Naive thymus-derived CD8-positive, alpha-beta T cell (primary cell): Measurements from ENCODE around the gene GRAP2. TPM values are rescaled to one million over a fixed set of nuclear protein-coding genes. Genes with fewer than 3 reads are reported as not detected.
A peak's percentile ranks its signal among the peaks of the same experiment; 100 is the strongest.

ENCODE experiments used
- ATAC-seq, 2 donors: fragments of 150-1000 bp; cut with Tn5 transposase in 1 of 2; sonication (Bioruptor Pico), chemical (Tn5 transposase) in 1 of 2; 1 replicate in 1 of 2; 2 replicates in 1 of 2; pipeline ENCODE4 v1.10.0; 2021; ENCODE audit warnings: mild to moderate bottlenecking in 2 of 2, moderate library complexity in 2 of 2
- POLR2A ChIA-PET: fragments of 350-600 bp; sonication (Branson Sonifier 250); formaldehyde crosslinking; loops from one replicate; lab custom pipeline; 2021; ENCODE audit warnings: antibody characterized with exemption; lab: Charles Lee
- DNase-seq, 10 donors: peaks; one replicate each; pipeline versions ENCODE4 v3.0.0 to v3.0.0-alpha.2; 2020 to 2022
- H3K27ac Mint-ChIP-seq, 10 donors: one replicate each; pipeline ENCODE4 v1.8.0; 2020 to 2022; ENCODE audit warnings: mild to moderate bottlenecking in 10 of 10, mixed read lengths in 10 of 10, moderate library complexity in 4 of 10, inconsistent platforms in 1 of 10
- H3K27me3 Mint-ChIP-seq, 5 donors: one replicate each; pipeline ENCODE4 v1.8.0; 2021 to 2022; ENCODE audit warnings: mixed read lengths in 5 of 5
- H3K36me3 Mint-ChIP-seq, 3 donors: one replicate each; pipeline ENCODE4 v1.8.0; 2020 to 2022; ENCODE audit warnings: mixed read lengths in 3 of 3, mild to moderate bottlenecking in 2 of 3, inconsistent platforms in 1 of 3
- H3K4me1 Mint-ChIP-seq, 4 donors: one replicate each; pipeline ENCODE4 v1.8.0; 2021 to 2022; ENCODE audit warnings: mixed read lengths in 4 of 4
- H3K4me3 Mint-ChIP-seq, 10 donors: one replicate each; pipeline ENCODE4 v1.8.0; 2020 to 2022; ENCODE audit warnings: mild to moderate bottlenecking in 10 of 10, mixed read lengths in 10 of 10, moderate library complexity in 6 of 10, inconsistent platforms in 1 of 10
- H3K9me3 Mint-ChIP-seq, 9 donors: one replicate each; pipeline ENCODE4 v1.8.0; 2020 to 2022; ENCODE audit warnings: mixed read lengths in 9 of 9, mild to moderate bottlenecking in 3 of 9, inconsistent platforms in 1 of 9, moderate library complexity in 1 of 9
- polyA plus RNA-seq, 3 donors: library from polyadenylated mRNA; unstranded; fragments of 300-500 nt; fragmentation: Illumina TruSeq; gene quantifications; one replicate each; pipeline ENCODE4 v1.2.3, GENCODE V29; 2021
- total RNA-seq, 8 experiments: library from RNA in 2 of 8; stranded (reverse) in 2 of 8; gene quantifications; one replicate each; pipeline ENCODE4 v1.2.3 and lab custom pipeline; 2021 to 2026

Gene GRAP2
- total and polyA plus RNA-seq, 5 experiments from 2014 or later, result 88.3 to 202 (median 176) TPM

DNA sequence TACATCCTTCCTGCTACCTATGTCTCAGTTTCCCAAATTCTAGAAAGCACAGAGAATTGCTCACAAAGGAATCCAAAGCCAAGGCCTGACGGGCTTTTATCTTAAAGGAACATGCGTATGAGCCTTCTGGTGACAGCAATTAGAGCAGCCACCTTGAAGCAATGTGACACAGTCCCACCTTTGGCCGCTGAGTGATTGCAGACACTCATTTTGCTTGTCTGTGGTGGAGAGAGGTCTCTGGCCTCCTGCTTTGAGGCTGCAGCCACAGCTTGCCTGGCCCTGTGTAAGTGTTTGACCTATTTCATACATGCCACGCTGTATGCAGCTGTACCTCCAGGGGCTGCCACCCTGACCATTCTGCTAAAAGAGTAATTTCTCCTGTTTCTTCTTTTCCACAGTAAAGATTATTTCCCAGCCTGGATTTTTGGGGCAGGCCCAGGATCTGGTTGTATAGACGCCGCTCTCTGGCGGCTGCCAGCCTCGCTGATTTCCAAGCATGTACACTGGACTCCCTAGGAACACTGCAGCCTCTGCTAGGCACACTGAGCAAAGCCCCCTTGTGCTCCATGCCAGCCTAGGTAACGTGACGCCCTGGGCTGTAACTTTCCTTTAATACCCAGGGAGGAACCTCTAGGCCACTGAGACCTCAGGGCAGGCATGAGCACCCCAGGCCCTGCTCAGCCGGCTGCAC, 58.2 kb downstream of the GRAP2 start:
- Mint-ChIP-seq H3K27me3 (no peaks in the 10 kb centered on the region), H3K4me3 (peak overlapping the region in 9 of 10 donors; percentile 41 to 75 (median 46)), H3K9me3 (no peaks in the 10 kb centered on the region), H3K27ac (peak overlapping the region in 8 of 10 donors; percentile 85 to 95 (median 94)), H3K4me1 (peaks cover 46 to 92% (median 79%) of the 10 kb centered on the region in 4 donors), H3K36me3 (peaks cover 27 to 94% (median 49%) of the 10 kb centered on the region in 3 donors)
- peak in 2 of 10 donors; percentile 25 to 35 for DNase-seq
- peak; percentile 12 to 34 for ATAC-seq
- POLR2A ChIA-PET, result interaction anchor here (1.0 to 3.2 kb wide), 10 partner anchors 9 to 62 kb away, joined by 3 to 15 read pairs (median 4); no protein-coding TSS in a partner anchor

DNA sequence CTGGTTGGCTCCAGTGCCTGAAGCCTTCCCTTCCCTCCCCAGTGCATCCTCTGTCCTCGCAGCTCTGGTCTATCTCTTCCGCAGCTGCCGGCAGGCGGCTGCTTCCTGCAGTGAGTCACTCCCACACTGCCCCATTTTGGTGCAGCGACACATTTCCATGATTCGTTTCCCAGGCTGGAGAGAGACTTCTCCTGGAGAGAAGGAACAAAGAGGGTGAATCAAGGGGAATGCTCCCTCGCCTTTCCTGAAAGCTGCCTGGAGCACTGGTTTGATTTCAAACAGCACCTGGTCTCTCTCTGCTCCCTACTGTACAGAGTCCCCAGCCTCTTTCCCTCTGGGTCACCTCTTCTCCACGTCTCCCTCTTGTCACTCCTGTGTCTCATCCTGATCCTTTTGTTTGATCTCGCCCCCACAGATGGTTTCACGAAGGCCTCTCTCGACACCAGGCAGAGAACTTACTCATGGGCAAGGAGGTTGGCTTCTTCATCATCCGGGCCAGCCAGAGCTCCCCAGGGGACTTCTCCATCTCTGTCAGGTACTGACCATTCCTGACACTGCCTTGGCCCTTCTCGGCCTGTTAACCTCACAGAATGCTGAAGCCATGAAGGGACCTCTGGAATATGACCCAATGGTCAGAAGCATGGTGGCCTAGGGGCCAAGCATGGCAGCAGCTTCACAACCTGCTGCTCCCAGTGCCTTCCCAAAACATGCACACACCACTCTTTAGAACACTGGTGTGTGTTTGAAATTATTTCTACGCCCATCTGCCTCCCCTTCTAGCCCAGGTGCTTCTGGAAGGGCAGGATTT, 59.0 kb downstream of the GRAP2 start, which contains the start of gene TMA7B:
Gene TMA7B, plus strand, starts transcription at position 758 of the 808 bp plus-strand sequence. CDS start 3,978 bp downstream, outside the sequence.
- Mint-ChIP-seq H3K9me3 (no peaks in the 10 kb centered on the region), H3K27ac (peak within 1 kb of the TSS in 8 of 10 donors; percentile 85 to 95 (median 94)), H3K27me3 (no peaks in the 10 kb centered on the region), H3K4me3 (peak within 1 kb of the TSS; percentile 9 to 75 (median 49)), H3K36me3 (peaks cover 27 to 95% (median 56%) of the 10 kb centered on the region in 3 donors), H3K4me1 (peaks cover 46 to 84% (median 76%) of the 10 kb centered on the region in 4 donors)
- POLR2A ChIA-PET, result interaction anchor here (1.0 to 3.2 kb wide), 11 partner anchors 10 to 63 kb away, joined by 3 to 15 read pairs (median 4); no protein-coding TSS in a partner anchor
- ATAC-seq (peak; percentile 60 to 77), DNase-seq (peak in 7 of 10 donors; percentile 33 to 66 (median 41))

DNA sequence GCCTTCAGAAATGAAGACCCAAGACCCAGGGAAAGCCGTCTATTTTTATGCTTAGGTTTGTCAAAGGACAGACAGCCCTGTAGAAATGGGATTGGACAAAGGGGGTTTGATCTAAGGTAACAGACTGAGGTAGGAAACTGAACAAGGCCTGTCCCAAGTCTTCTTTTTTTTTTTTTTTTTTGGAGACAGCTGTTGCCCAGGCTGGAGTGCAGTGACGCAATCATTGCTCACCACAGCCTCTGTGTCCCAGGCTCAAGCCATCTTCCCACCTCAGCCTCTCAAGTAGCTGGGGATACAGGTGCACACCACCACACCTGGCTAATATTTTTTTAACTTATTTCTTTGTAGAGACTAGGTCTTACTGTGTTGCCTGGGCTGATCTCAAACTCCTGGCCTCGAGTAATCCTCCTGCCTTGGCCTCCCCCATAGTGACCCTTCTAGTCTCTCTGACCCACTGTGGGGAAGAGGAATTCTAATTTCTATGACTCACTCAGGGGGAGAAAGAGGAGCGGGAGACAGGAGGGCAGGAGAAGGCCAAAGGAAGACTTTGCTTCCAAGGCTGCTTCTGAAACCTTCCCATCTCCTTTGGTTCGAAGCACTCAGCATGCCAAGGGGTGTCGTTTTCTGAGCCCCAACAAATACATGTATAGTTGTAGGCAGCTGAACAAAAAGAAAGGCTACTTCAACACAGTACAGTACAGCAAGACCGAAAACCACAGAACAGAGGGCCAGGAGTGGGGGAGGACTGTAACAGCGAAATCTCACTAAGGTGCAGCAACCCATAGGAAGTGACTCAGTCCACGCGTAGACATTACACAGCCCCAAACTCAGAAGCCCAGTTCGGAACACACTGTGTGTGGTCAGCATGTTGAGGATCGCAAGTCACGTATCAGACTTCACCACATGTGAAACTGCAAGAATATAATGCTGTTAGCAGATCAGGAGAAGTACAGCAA, 60.2 kb downstream of the GRAP2 start:
- ATAC-seq (peak; percentile 68 to 77), DNase-seq (peak in 7 of 10 donors; percentile 32 to 68 (median 46))
- H3K4me1 Mint-ChIP-seq, result peaks cover 41 to 77% (median 68%) of the 10 kb centered on the region in 4 donors
- H3K9me3 Mint-ChIP-seq, result no peaks in the 10 kb centered on the region
- H3K36me3 Mint-ChIP-seq, result peaks cover 23 to 95% (median 55%) of the 10 kb centered on the region in 3 donors
- POLR2A ChIA-PET, result interaction anchor here (0.6 to 3.2 kb wide), 5 partner anchors 8 to 83 kb away, joined by 3 to 15 read pairs (median 4); no protein-coding TSS in a partner anchor
- H3K4me3 Mint-ChIP-seq, result peak overlapping the region in 9 of 10 donors; percentile 44 to 75 (median 48)
- H3K27ac Mint-ChIP-seq, result peak overlapping the region in 8 of 10 donors; percentile 85 to 95 (median 94)
- H3K27me3 Mint-ChIP-seq, result no peaks in the 10 kb centered on the region

DNA sequence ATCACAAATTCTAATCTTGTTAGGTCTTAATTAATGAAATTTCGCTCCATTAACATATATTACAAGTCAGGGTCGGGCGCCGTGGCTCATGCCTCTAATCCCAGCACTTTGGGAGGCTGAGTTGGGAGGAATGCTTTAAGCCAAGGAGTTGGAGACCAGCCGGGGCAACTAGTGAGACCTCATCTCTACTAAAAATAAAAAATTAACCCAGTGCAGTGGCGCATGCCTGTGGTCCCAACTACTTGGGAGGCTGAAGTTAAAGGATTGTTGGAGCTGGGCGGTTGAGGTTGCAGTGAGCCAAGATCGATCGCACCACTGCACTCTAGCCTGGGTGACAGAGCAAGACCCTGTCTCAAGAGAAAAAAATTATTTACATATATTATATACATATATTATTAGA, 61.2 kb downstream of the GRAP2 start:
- ATAC-seq (no peak), DNase-seq (no peak)
- Mint-ChIP-seq H3K36me3 (peaks cover 20 to 95% (median 57%) of the 10 kb centered on the region in 3 donors), H3K27me3 (no peaks in the 10 kb centered on the region), H3K27ac (peak overlapping the region in 8 of 10 donors; percentile 85 to 95 (median 93)), H3K9me3 (no peaks in the 10 kb centered on the region), H3K4me1 (peaks cover 46 to 68% (median 62%) of the 10 kb centered on the region in 4 donors), H3K4me3 (peak overlapping the region in 9 of 10 donors; percentile 0 to 75 (median 44))
- POLR2A ChIA-PET, result interaction anchor here (0.5 to 2.5 kb wide), 6 partner anchors 9 to 1100 kb away, joined by 3 to 9 read pairs (median 4); no protein-coding TSS in a partner anchor

DNA sequence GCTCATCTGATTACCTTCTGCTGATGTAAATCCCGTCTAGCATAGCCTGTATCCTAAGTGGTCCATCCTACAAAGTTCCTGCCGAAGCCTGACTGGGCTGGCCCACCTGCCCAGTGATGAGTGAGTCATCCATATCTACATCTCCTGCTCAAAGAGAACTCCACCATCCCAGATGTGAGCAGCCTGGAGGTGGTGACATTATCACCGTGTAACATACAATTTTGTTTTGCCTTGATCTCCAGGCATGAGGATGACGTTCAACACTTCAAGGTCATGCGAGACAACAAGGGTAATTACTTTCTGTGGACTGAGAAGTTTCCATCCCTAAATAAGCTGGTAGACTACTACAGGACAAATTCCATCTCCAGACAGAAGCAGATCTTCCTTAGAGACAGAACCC, 64.9 kb downstream of the GRAP2 start:
- no peaks in the 10 kb centered on the region for H3K27me3 Mint-ChIP-seq

DNA sequence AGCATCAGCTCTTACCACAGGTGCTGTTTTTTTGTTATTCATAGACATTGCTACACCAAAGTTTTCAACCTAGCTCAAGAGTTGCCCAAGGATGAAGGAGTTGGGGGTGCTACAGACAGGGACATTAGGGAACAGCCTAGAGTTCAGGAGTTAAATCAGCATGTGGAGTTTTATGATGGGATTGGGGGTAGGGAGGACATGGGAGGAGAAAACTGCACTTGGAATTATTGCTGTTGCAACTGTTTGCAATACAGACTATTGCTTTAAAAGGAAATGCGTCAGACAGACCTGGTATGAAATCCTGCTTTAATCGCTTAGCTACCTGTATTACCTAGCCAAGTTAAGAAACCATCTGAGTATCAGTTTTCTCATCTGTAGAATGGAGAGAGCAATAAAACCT, 65.6 kb downstream of the GRAP2 start:
- H3K27ac Mint-ChIP-seq, result peak overlapping the region; percentile 37 to 89 (median 76)
- H3K4me3 Mint-ChIP-seq, result no peak overlapping the region

More for the DNA sequence above, 64.9 kb downstream of the GRAP2 start:
- no peaks in the 10 kb centered on the region for H3K9me3 Mint-ChIP-seq
- DNase-seq (peak in 1 of 10 donors; percentile 15), ATAC-seq (no peak)
- H3K4me3 Mint-ChIP-seq, result peak overlapping the region in 2 of 10 donors; percentile 5 to 26
- POLR2A ChIA-PET, result interaction anchor here (0.6 to 1.5 kb wide), 4 partner anchors 9 to 127 kb away, joined by 3 to 4 read pairs (median 4); no protein-coding TSS in a partner anchor
- H3K4me1 Mint-ChIP-seq, result peaks cover 23 to 44% (median 34%) of the 10 kb centered on the region in 4 donors
- peaks cover 5 to 95% (median 48%) of the 10 kb centered on the region in 3 donors for H3K36me3 Mint-ChIP-seq
- peak overlapping the region in 9 of 10 donors; percentile 26 to 89 (median 71) for H3K27ac Mint-ChIP-seq

DNA sequence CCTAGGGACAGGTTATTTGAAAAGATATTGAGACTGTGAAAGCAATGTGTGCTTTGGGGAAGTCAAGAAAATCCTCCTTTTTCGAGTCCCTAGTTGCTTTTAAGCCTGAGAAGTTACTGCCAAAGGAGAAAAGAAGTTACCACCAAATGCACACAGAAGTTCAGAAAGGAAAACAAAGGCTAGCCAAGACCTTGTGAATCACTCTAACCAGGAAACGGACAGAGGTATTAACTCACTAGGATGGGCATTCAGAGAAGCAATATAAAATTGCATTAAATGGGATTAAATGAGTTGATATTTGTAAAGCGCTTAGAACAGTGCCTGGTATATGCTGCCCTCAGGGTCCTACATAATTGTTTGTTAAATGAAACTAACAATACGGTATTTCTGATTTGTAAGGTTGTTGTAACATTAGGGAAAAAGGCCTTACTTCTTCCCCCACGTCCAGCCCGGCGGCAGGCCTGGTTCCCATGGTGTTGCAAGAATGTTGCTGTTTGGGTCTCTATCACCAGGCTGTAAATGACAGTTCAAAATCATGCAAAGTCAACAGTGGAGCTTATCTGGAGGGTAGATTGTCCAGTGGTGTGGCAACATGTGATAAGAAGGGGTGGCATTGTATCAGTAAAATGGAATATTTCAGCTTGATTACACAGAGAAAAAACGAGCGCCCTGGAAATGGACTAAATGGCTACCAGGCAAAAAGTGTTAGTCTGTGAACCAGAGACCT, 66.4 kb downstream of the GRAP2 start:
- DNase-seq, result no peak
- H3K36me3 Mint-ChIP-seq, result peaks cover 5 to 96% (median 49%) of the 10 kb centered on the region in 3 donors
- H3K27ac Mint-ChIP-seq, result peak overlapping the region in 9 of 10 donors; percentile 55 to 88 (median 73)
- H3K9me3 Mint-ChIP-seq, result no peaks in the 10 kb centered on the region
- POLR2A ChIA-PET, result interaction anchor here (0.6 to 1.2 kb wide), 3 partner anchors 9 to 426 kb away, joined by 3 to 4 read pairs (median 3); no protein-coding TSS in a partner anchor
- peaks cover 16 to 38% (median 23%) of the 10 kb centered on the region in 4 donors for H3K4me1 Mint-ChIP-seq
- H3K4me3 Mint-ChIP-seq, result no peak overlapping the region
- H3K27me3 Mint-ChIP-seq, result no peaks in the 10 kb centered on the region
- no peak for ATAC-seq

More for the DNA sequence above, 65.6 kb downstream of the GRAP2 start:
- H3K27me3 Mint-ChIP-seq, result no peaks in the 10 kb centered on the region
- H3K9me3 Mint-ChIP-seq, result no peaks in the 10 kb centered on the region
- H3K36me3 Mint-ChIP-seq, result peaks cover 5 to 95% (median 49%) of the 10 kb centered on the region in 3 donors
- DNase-seq (no peak), ATAC-seq (no peak)
- POLR2A ChIA-PET, result interaction anchor here (0.6 to 1.5 kb wide), 3 partner anchors 10 to 127 kb away, joined by 3 to 4 read pairs (median 4); no protein-coding TSS in a partner anchor
- peaks cover 18 to 40% (median 27%) of the 10 kb centered on the region in 4 donors for H3K4me1 Mint-ChIP-seq

DNA sequence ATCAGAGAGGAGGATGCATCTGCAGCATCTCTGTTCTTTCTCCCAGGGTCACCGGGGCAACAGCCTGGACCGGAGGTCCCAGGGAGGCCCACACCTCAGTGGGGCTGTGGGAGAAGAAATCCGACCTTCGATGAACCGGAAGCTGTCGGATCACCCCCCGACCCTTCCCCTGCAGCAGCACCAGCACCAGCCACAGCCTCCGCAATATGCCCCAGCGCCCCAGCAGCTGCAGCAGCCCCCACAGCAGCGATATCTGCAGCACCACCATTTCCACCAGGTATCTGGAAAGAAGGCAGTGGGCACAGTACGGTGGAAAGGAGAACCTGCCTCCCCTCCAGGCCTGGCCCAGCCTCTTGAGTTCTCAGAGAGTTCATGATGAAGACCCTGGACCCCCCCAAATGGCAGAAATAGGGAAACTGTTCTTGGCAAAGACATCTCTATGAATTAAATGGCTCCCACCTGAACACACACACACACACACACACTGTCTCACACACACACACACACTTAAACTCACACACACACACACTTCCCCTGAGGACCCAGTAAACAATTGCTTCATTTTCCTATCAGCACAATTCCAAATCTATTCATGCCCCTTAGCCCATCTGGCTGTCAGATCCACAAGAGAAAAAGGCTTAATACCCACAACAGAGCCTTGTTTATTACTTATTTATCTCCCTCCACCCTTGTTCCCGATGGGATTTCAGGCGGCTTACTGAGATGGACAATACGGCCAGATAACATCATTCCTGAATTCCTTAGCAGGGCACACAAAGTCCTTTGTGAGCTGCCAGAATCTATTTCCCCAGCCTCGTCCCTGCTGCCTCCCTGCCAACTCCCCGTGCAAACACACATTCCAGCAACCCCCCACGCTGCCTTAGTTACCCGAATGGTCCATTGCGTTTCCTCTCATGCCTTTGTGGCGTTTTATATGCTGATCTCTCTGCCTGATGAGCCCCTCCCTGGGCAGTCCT, 67.4 kb downstream of the GRAP2 start:
- Mint-ChIP-seq H3K9me3 (no peaks in the 10 kb centered on the region), H3K36me3 (peaks cover 7 to 98% (median 53%) of the 10 kb centered on the region in 3 donors), H3K27ac (peak overlapping the region; percentile 45 to 85 (median 78)), H3K27me3 (no peaks in the 10 kb centered on the region), H3K4me1 (peaks cover 7 to 40% (median 26%) of the 10 kb centered on the region in 4 donors), H3K4me3 (peak overlapping the region in 1 of 10 donors; percentile 33)
- ATAC-seq (no peak), DNase-seq (no peak)
- POLR2A ChIA-PET, result interaction anchor here (0.9 to 1.2 kb wide), 2 partner anchors 8 to 10 kb away, joined by 3 to 4 read pairs; no protein-coding TSS in a partner anchor

DNA sequence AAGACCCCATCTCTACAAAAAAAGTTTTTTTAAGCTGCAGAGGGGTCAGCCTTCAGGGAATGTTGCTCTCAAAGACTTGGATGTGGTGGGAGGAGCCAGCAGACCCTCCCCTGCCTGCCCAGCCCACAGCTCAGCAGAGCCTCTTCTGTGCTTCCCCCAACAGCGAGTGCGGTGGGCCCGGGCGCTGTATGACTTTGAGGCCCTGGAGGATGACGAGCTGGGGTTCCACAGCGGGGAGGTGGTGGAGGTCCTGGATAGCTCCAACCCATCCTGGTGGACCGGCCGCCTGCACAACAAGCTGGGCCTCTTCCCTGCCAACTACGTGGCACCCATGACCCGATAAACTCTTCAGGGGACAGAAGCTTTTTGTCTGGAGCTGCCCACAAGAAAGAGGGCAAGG, 69.9 kb downstream of the GRAP2 start:
- no peaks in the 10 kb centered on the region for H3K27me3 Mint-ChIP-seq
- H3K27ac Mint-ChIP-seq, result peak overlapping the region in 7 of 10 donors; percentile 24 to 77 (median 64)
- POLR2A ChIA-PET, result interaction anchor here (1.3 to 1.8 kb wide), 4 partner anchors 11 to 73 kb away, joined by 3 to 6 read pairs (median 4); partner anchors contain the start of gene TMA7B
- H3K36me3 Mint-ChIP-seq, result peaks cover 7 to 96% (median 39%) of the 10 kb centered on the region in 3 donors
- no peak overlapping the region for H3K4me3 Mint-ChIP-seq
- DNase-seq (no peak), ATAC-seq (no peak)
- H3K9me3 Mint-ChIP-seq, result no peaks in the 10 kb centered on the region
- peaks cover under 1 to 44% (median 24%) of the 10 kb centered on the region in 4 donors for H3K4me1 Mint-ChIP-seq
